NCI-H2081 treated with DMSO at 0.1 percent for 48 hours (cell line): ENCODE measurements around the gene UGT1A8.
"Not testable (repeated sequence)": the region's sequence is repeated elsewhere in the genome, so short reads cannot be mapped to it uniquely, and the experiment has no call there.

Experiments used
- DNase-seq: peaks from one replicate; lab custom pipeline; 2025; lab: John Stamatoyannopoulos, UW

Gene UGT1A8

GRCh38 chr2:233688341-233688740, 70.9 kb downstream of the UGT1A8 start:
- DNase-seq, result no peak

- no peak for DNase-seq
These were observed 71.6 kb downstream of the UGT1A8 start for GRCh38 chr2:233689031-233689430.

- DNase-seq, result no peak
These were observed 72.1 kb downstream of the UGT1A8 start for GRCh38 chr2:233689501-233689900.

GRCh38 chr2:233690444-233690843, 73.0 kb downstream of the UGT1A8 start:
- DNase-seq, result no peak

- no peak for DNase-seq
These were observed 74.3 kb downstream of the UGT1A8 start for GRCh38 chr2:233691443-233692433.

- no peak for DNase-seq
These were observed 75.2 kb downstream of the UGT1A8 start, which contains the start of gene UGT1A6 for GRCh38 chr2:233692648-233693047. Gene UGT1A6, plus strand, starts transcription at chr2:233692890. Its CDS starts 115 bp downstream, at chr2:233693005.

GRCh38 chr2:233693963-233694362, 76.5 kb downstream of the UGT1A8 start:
- DNase-seq, result no peak

GRCh38 chr2:233698740-233699139, 81.3 kb downstream of the UGT1A8 start:
- DNase-seq, result no peak

GRCh38 chr2:233699424-233700027, 82.1 kb downstream of the UGT1A8 start:
- DNase-seq, result no peak

- no peak for DNase-seq
These were observed 82.7 kb downstream of the UGT1A8 start for GRCh38 chr2:233700028-233700635.

GRCh38 chr2:233700842-233701241, 83.4 kb downstream of the UGT1A8 start:
- DNase-seq, result not testable (repeated sequence)

GRCh38 chr2:233702238-233702637, 84.8 kb downstream of the UGT1A8 start:
- no peak for DNase-seq

GRCh38 chr2:233705911-233706506, 88.6 kb downstream of the UGT1A8 start:
- DNase-seq, result no peak

GRCh38 chr2:233706720-233707119, 89.3 kb downstream of the UGT1A8 start:
- DNase-seq, result no peak

GRCh38 chr2:233707940-233708644, 90.7 kb downstream of the UGT1A8 start:
- no peak for DNase-seq

GRCh38 chr2:233708942-233709341, 91.5 kb downstream of the UGT1A8 start:
- DNase-seq, result no peak

GRCh38 chr2:233711312-233712008, 94.0 kb downstream of the UGT1A8 start:
- DNase-seq, result peak; percentile 32

GRCh38 chr2:233712611-233713261, 95.3 kb downstream of the UGT1A8 start, which contains the start of gene UGT1A5:
Gene UGT1A5, plus strand, starts transcription at chr2:233712907. Its CDS starts 85 bp downstream, at chr2:233712992.
- DNase-seq, result no peak

- no peak for DNase-seq
These were observed 95.8 kb downstream of the UGT1A8 start for GRCh38 chr2:233713262-233713615.

GRCh38 chr2:233714121-233714520, 96.7 kb downstream of the UGT1A8 start:
- no peak for DNase-seq
